Activated CD4-positive, alpha-beta T cell treated with anti-CD3 and anti-CD28 coated beads, Interleukin-2, amount 10 ng/mL, durations not matched to agents 24 days and 14 days (primary cell): ENCODE results near the gene FKBP4. TPM values are rescaled to one million over a fixed set of nuclear protein-coding genes. Genes with fewer than 3 reads are reported as not detected.

Experiments
- DNase-seq: peaks from one replicate; pipeline ENCODE4 v3.0.0; 2022
- H3K27ac Mint-ChIP-seq: one replicate; pipeline ENCODE4 v1.8.0; 2022; ENCODE audit warnings: mild to moderate bottlenecking, mixed read lengths
- H3K27me3 Mint-ChIP-seq: one replicate; pipeline ENCODE4 v1.8.0; 2022; ENCODE audit warnings: mixed read lengths
- H3K36me3 Mint-ChIP-seq: one replicate; pipeline ENCODE4 v1.8.0; 2022; ENCODE audit warnings: low read depth, mild to moderate bottlenecking, mixed read lengths
- H3K4me1 Mint-ChIP-seq: one replicate; pipeline ENCODE4 v1.8.0; 2021; ENCODE audit warnings: mixed read lengths
- H3K4me3 Mint-ChIP-seq: one replicate; pipeline ENCODE4 v1.8.0; 2022; ENCODE audit warnings: mild to moderate bottlenecking, moderate library complexity, mixed read lengths
- H3K9me3 Mint-ChIP-seq: one replicate; pipeline ENCODE4 v1.8.0; 2021; ENCODE audit warnings: mixed read lengths
- intact Hi-C: fragments of 100-400 bp; cut with micrococcal nuclease; formaldehyde crosslinking; loops from one replicate; pipeline ENCODE4 v1.15.1; 2023
- total RNA-seq: library from RNA; stranded (reverse); gene quantifications from 2 replicates; pipeline ENCODE4 v1.2.3, GENCODE V29; 2022

The FKBP4 gene
- total RNA-seq, 1 donor from 2014 or later = 311 TPM

- intact Hi-C loops = loop anchor here (1.0 to 2.0 kb wide), 7 partner anchors 17 to 1122 kb away; partner anchors contain the start of genes ADIPOR2 and TULP3
Observed at GRCh38 chr12:2812290-2813213, 17.8 kb downstream of the FKBP4 start, which contains the start of gene ITFG2. Gene ITFG2, plus strand, starts transcription at chr12:2812668. Its CDS starts 93 bp downstream, at chr12:2812761.

GRCh38 chr12:2813214-2814185 lies 18.7 kb downstream of the FKBP4 start:
- Mint-ChIP-seq H3K36me3 (peaks cover 23% of the 10 kb centered on the region), H3K9me3 (no peaks in the 10 kb centered on the region), H3K4me1 (peaks cover 21% of the 10 kb centered on the region), H3K27me3 (no peaks in the 10 kb centered on the region), H3K4me3 (peak overlapping the region; percentile 100), H3K27ac (peak overlapping the region; percentile 100)
- intact Hi-C loops = loop anchor here (1.0 to 2.0 kb wide), 4 partner anchors 55 to 1123 kb away; partner anchors contain the start of gene ADIPOR2
- peak; percentile 88 for DNase-seq

More at GRCh38 chr12:2812290-2813213, 17.8 kb downstream of the FKBP4 start, which contains the start of gene ITFG2:
- DNase-seq = peak; percentile 99
- Mint-ChIP-seq H3K9me3 (no peaks in the 10 kb centered on the region), H3K4me3 (peak within 1 kb of the TSS; percentile 100), H3K27me3 (no peaks in the 10 kb centered on the region), H3K4me1 (peaks cover 21% of the 10 kb centered on the region), H3K36me3 (peaks cover 17% of the 10 kb centered on the region), H3K27ac (peak within 1 kb of the TSS; percentile 100)

GRCh38 chr12:2819810-2820209 lies 25.0 kb downstream of the FKBP4 start:
- no peak overlapping the region for H3K4me3 Mint-ChIP-seq
- intact Hi-C loops = no loop called here
- peaks cover 3% of the 10 kb centered on the region for H3K4me1 Mint-ChIP-seq
- DNase-seq = no peak
- no peak overlapping the region for H3K27ac Mint-ChIP-seq
- no peaks in the 10 kb centered on the region for H3K27me3 Mint-ChIP-seq
- no peaks in the 10 kb centered on the region for H3K9me3 Mint-ChIP-seq
- peaks cover 55% of the 10 kb centered on the region for H3K36me3 Mint-ChIP-seq

- DNase-seq = no peak
- Mint-ChIP-seq H3K9me3 (no peaks in the 10 kb centered on the region), H3K36me3 (peaks cover 58% of the 10 kb centered on the region), H3K4me1 (peaks cover 3% of the 10 kb centered on the region), H3K27me3 (no peaks in the 10 kb centered on the region), H3K27ac (no peak overlapping the region), H3K4me3 (no peak overlapping the region)
- intact Hi-C loops = no loop called here
Observed at GRCh38 chr12:2820432-2820831, 25.7 kb downstream of the FKBP4 start.

- no peak for DNase-seq
- Mint-ChIP-seq H3K36me3 (peaks cover 49% of the 10 kb centered on the region), H3K9me3 (no peaks in the 10 kb centered on the region), H3K27ac (no peak overlapping the region), H3K4me1 (no peaks in the 10 kb centered on the region), H3K4me3 (no peak overlapping the region), H3K27me3 (no peaks in the 10 kb centered on the region)
- intact Hi-C loops = no loop called here
Observed at GRCh38 chr12:2823483-2823882, 28.7 kb downstream of the FKBP4 start.

GRCh38 chr12:2824541-2824940 lies 29.8 kb downstream of the FKBP4 start:
- no peak for DNase-seq
- Mint-ChIP-seq H3K4me1 (no peaks in the 10 kb centered on the region), H3K27ac (no peak overlapping the region), H3K9me3 (no peaks in the 10 kb centered on the region), H3K4me3 (no peak overlapping the region), H3K36me3 (peaks cover 51% of the 10 kb centered on the region), H3K27me3 (no peaks in the 10 kb centered on the region)
- intact Hi-C loops = no loop called here

GRCh38 chr12:2825132-2825531 lies 30.4 kb downstream of the FKBP4 start:
- Mint-ChIP-seq H3K27me3 (no peaks in the 10 kb centered on the region), H3K4me3 (no peak overlapping the region), H3K4me1 (no peaks in the 10 kb centered on the region), H3K9me3 (no peaks in the 10 kb centered on the region), H3K27ac (no peak overlapping the region), H3K36me3 (peaks cover 47% of the 10 kb centered on the region)
- DNase-seq = no peak
- intact Hi-C loops = no loop called here

- H3K27me3 Mint-ChIP-seq = no peaks in the 10 kb centered on the region
- H3K9me3 Mint-ChIP-seq = no peaks in the 10 kb centered on the region
- peaks cover 2% of the 10 kb centered on the region for H3K4me1 Mint-ChIP-seq
- no peak overlapping the region for H3K4me3 Mint-ChIP-seq
- intact Hi-C loops = no loop called here
- H3K27ac Mint-ChIP-seq = no peak overlapping the region
- no peak for DNase-seq
- peaks cover 51% of the 10 kb centered on the region for H3K36me3 Mint-ChIP-seq
Observed at GRCh38 chr12:2826036-2826435, 31.3 kb downstream of the FKBP4 start.

- Mint-ChIP-seq H3K9me3 (no peaks in the 10 kb centered on the region), H3K36me3 (peaks cover 50% of the 10 kb centered on the region), H3K27me3 (no peaks in the 10 kb centered on the region), H3K4me3 (no peak overlapping the region), H3K27ac (no peak overlapping the region), H3K4me1 (peaks cover 2% of the 10 kb centered on the region)
- no peak for DNase-seq
- intact Hi-C loops = no loop called here
Observed at GRCh38 chr12:2826721-2827515, 32.1 kb downstream of the FKBP4 start.

- H3K36me3 Mint-ChIP-seq = peaks cover 36% of the 10 kb centered on the region
- no peak overlapping the region for H3K27ac Mint-ChIP-seq
- DNase-seq = no peak
- H3K27me3 Mint-ChIP-seq = no peaks in the 10 kb centered on the region
- intact Hi-C loops = no loop called here
- H3K4me1 Mint-ChIP-seq = peaks cover 4% of the 10 kb centered on the region
- H3K4me3 Mint-ChIP-seq = no peak overlapping the region
- no peaks in the 10 kb centered on the region for H3K9me3 Mint-ChIP-seq
Observed at GRCh38 chr12:2829275-2829674, 34.5 kb downstream of the FKBP4 start.

GRCh38 chr12:2832550-2833127 lies 37.9 kb downstream of the FKBP4 start:
- no peak overlapping the region for H3K4me3 Mint-ChIP-seq
- H3K27ac Mint-ChIP-seq = no peak overlapping the region
- DNase-seq = no peak
- no peaks in the 10 kb centered on the region for H3K27me3 Mint-ChIP-seq
- H3K36me3 Mint-ChIP-seq = peaks cover 26% of the 10 kb centered on the region
- intact Hi-C loops = no loop called here
- H3K9me3 Mint-ChIP-seq = no peaks in the 10 kb centered on the region
- H3K4me1 Mint-ChIP-seq = peaks cover 4% of the 10 kb centered on the region

GRCh38 chr12:2833327-2833726 lies 38.6 kb downstream of the FKBP4 start:
- DNase-seq = no peak
- Mint-ChIP-seq H3K9me3 (no peaks in the 10 kb centered on the region), H3K4me3 (no peak overlapping the region), H3K27ac (no peak overlapping the region), H3K36me3 (peaks cover 24% of the 10 kb centered on the region), H3K27me3 (no peaks in the 10 kb centered on the region), H3K4me1 (peaks cover 4% of the 10 kb centered on the region)
- intact Hi-C loops = no loop called here

GRCh38 chr12:2833810-2834209 lies 39.0 kb downstream of the FKBP4 start:
- DNase-seq = no peak
- intact Hi-C loops = no loop called here
- Mint-ChIP-seq H3K4me3 (no peak overlapping the region), H3K36me3 (peaks cover 22% of the 10 kb centered on the region), H3K9me3 (no peaks in the 10 kb centered on the region), H3K4me1 (peaks cover 4% of the 10 kb centered on the region), H3K27me3 (no peaks in the 10 kb centered on the region), H3K27ac (no peak overlapping the region)
